GM12801 (cell line): ENCODE measurements around the gene CPXM2.

Experiments used
- TF ChIP-seq, protein P1 (sequence below): IDR thresholded peaks from one replicate; pipeline ENCODE4 v1.5.1; 2011; ENCODE audit warnings: control low read depth; ENCODE audit not compliant: insufficient read length; ENCODE audit errors: extremely low read depth

CPXM2 gene

DNA sequence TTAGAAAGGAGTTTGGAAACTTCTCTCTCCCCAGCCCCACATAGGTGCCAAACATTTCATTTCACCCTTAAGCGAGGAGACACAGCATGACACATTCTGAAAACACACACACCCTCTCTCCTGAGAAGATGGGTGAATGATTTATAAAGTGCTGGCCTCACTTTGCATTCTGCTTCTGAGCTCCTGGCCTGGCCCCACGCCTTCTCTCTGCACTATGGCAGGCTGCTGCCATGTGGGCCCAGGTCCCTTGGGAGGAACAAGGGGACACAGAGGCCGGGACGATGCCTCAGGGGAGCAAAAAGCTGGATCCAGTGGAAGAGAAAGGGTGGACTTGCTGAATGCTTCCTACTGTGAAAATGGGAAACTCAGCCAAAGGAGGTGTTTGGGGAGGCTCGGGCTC, 56.0 kb downstream of the CPXM2 start:
- TF ChIP-seq, protein P1, sequence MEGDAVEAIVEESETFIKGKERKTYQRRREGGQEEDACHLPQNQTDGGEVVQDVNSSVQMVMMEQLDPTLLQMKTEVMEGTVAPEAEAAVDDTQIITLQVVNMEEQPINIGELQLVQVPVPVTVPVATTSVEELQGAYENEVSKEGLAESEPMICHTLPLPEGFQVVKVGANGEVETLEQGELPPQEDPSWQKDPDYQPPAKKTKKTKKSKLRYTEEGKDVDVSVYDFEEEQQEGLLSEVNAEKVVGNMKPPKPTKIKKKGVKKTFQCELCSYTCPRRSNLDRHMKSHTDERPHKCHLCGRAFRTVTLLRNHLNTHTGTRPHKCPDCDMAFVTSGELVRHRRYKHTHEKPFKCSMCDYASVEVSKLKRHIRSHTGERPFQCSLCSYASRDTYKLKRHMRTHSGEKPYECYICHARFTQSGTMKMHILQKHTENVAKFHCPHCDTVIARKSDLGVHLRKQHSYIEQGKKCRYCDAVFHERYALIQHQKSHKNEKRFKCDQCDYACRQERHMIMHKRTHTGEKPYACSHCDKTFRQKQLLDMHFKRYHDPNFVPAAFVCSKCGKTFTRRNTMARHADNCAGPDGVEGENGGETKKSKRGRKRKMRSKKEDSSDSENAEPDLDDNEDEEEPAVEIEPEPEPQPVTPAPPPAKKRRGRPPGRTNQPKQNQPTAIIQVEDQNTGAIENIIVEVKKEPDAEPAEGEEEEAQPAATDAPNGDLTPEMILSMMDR = no peak

DNA sequence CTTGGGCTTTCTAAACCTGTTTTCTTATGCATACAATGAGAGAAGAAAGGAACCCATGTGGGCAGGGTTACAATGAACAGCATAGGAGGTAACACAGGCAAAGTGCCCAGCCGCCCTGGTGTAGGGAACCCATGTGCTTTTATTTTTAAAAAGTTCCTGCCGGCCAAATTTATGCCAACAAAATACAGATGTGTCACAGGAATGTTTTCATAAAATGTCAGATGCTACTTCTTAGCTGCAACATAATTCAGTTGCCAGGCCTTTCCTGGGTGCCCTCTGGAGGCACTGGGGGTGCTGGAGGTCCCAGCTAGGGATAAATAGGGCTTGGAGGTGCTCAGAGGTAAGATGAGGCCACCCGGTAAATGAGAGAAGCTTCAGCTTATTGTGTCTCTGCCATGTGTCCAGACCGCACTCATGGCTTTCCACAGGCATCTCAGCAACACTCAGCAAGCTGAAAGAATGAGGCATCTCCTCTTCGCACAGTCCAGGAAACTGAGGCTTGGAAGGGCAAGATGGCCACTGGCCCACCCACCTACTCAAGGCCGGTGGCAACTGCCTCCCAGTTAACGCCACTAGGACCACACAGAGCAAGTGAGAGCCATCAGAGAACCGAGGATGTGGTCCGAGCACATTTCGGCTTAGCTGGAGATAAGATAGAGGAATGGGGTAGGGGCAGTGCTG, 58.3 kb downstream of the CPXM2 start:
- TF ChIP-seq, protein P1 = no peak

DNA sequence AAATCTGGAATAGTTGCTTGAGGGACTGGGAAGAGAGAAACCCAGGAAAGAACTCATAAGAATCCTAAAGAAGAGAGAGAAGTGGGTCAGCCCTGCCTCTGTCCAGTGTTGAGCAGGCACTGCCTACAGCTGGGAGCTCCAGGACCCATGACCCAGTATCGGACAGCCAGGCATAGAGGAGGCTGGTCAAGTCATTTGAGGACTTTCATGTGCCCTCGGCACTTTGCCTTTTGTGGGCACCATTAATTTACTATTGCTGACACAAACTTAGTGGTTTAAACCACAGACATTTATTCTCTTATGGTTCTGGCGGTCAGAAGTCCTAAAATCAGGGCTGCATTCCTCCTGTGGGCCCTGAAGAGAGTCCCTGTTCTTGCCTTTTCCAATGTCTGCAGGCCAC, 60.3 kb downstream of the CPXM2 start:
- TF ChIP-seq, protein P1 = no peak

DNA sequence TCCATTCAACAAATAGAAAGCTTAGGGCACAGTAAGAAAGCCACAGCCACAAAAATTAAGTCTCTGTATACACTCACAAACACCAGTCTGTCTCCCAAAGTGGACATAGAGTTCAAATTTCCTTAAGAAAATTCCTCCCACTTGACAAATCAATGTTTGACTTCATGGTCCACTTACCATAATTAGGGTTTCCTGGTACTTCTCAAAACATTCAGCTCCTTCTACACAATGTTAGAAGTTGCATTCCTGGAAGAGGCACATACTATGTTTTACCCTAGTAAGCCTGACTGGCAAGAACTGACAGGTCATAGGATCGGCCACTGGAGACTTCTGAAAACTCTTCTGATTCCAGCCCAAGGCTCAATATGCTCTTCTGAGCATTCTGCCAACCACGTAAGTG, 70.5 kb downstream of the CPXM2 start:
- TF ChIP-seq, protein P1 = no peak

DNA sequence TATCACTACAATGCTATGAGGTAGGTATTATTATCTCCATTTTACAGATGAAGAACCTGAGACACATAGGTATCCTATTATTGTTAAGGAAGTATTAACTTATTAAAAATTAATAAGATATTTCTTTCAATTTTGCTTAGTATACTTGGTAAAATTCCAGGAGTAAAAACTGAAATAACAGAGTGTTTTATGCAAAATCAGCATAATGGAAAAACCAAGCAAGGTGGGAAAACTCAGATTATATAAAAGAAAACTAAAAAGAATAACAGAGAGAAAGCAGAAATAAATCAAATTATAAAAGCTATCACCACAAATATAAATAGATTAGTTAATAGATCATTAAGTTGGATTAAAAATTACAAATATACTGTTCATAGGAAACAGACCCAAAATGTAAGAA, 82.0 kb downstream of the CPXM2 start:
- TF ChIP-seq, protein P1 = no peak

DNA sequence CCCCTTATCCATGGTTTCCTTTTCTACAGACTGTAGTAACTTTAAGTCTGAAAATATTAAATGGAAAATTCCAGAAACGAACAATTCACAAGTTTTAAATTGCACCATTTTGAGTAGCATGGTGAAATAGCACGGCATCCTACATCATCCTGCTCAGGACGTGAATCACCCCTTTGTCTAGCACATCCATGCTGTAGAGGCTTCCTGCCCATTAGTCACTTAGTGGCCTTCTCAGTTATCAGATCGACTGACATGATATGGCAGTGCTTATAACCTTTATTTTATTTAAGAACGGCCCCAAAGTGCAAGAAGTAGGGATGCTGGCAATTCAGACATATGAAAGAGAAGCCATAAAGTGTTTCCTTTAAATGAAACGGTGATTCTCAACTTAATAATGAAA, 82.7 kb downstream of the CPXM2 start:
- TF ChIP-seq, protein P1 = no peak

DNA sequence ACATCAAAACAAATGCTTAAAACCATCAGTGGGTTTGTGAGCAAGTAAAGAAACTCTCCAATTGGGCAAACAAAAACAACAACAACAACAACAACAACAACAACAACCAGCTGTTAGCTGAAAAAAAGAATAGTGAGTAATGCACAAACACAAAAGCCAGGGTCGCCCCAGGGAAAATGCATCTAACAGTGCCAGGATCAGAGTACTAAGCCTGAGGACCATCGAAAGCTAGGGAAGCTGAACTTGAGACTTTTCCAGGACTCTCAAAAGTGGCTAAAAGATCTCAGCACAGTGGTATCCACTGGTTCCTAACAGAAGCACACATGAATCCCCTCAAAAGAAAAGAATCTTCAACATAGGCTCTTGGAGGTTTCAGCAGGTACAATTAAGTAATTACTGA, 83.3 kb downstream of the CPXM2 start:
- TF ChIP-seq, protein P1 = no peak
